HG03139 (cell line): Measurements from ENCODE around the gene HMCN1.

Experiments
- ATAC-seq: cut with Tn5 transposase; IDR thresholded peaks from one replicate; pipeline ENCODE4 v1.9.1; 2021; ENCODE audit not compliant: unreplicated experiment

HMCN1 gene

GRCh38 chr1:185895208-185895900 lies 161.2 kb downstream of the HMCN1 start:
- ATAC-seq = no peak

GRCh38 chr1:185896863-185897262 lies 162.7 kb downstream of the HMCN1 start:
- ATAC-seq = no peak

DNA sequence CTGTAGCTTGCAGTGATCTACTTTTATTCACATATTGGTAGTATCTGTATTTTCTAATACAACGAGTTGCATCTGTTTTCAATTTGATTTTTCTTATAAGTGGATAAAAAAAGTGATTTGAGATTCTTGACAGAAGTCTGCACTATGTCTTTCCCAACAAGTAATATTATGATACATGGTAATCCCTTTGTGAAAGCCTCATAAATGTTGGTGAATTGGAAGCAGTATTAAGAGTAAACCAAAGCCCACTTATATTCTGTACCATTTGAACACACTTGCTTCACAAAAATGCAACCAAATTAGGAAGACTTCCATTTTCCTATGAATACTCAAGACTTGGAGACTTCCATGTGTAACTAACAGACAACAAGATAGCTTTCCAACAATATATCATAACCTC lies 172.0 kb downstream of the HMCN1 start:
- no peak for ATAC-seq

DNA sequence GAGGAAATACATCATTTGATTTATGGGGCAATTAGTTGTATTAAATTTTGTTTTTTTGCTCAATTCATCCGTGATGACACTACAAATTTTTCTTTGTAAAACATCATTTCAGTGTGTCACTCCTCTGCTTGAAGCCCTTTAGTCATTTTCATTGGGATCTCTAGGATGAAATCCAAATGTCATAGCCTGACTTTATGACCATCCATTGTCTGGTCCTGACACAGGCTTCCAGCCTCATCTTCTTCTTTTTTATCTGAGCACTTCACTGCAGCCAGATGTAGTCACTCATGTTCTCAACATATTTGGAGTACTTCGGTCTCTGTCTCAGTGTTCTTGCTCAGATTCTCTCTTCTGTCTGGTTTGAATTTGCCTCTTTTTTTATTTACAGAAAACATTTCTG lies 173.1 kb downstream of the HMCN1 start:
- no peak for ATAC-seq

DNA sequence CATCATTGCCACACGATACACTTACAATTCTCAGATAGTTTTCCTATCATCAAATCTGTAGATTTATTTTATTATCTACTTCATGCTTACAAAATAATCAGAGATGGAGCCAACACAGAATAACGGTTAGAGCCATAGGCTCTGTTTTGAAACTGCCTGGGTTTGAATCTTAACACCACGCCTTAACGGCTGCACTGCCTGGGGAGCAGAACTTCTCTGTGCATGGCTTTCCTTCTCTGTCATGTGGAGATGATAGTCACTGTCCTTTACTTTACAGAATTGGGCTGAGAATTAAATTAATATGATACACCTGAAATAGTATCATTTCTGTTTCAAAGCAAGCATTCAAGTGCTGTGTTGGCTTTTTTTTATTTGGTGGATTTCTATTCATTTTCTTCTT lies 177.8 kb downstream of the HMCN1 start:
- ATAC-seq = no peak

DNA sequence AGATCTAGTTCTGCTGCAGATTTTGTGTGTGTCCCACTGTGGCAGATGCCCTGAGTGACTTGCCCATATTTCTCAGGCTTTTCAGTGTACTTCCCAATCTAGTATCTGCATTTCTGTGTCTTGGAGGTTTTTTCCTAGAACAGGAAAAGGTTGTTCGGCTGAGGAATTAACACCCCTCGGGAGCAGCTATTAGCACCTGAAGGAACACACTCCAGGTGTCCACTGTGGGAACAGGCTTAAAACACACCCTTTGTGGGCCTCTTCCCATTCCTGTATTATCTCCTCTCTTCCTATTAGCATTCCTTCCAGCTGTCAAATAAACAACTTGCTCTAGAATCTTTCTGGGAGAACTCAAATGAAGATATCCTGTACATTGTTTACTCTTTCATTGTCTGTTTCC lies 178.3 kb downstream of the HMCN1 start:
- ATAC-seq = no peak

DNA sequence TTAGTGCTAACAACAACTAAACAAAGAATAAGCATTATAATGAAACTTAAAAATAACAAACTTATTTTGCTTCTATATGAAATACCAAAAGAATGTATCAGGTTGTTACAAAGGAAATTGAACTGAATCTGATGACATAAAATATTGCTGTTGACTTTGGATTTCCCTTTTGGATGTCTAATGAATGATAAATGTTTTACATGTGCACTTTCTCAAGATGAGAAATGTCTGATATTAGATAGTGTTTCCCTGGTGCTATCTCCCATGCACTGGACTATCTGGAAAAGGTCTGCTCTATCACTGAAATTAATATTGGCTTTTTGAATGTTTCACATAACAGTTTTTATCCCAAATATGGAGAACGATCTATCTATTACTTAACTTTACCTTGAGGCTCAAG lies 179.9 kb downstream of the HMCN1 start:
- ATAC-seq = no peak

DNA sequence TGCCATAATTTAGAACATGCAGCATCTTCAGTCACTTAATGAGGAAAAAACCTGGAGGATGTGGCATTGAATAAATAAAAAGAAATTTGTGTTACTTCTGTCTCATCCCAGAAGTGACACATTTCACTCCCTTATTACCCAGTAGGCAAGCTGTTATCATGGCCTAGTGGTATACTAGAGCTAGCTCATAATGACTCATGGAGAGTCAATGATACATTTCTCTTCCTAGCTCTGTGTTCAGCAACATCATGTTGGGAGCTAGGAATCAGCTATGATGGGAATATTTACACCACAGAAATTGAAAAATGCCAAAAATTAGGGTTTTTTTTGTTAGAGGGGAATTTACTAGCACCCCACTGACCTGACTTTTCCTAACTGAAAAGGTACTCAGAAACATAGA lies 182.7 kb downstream of the HMCN1 start:
- ATAC-seq = no peak

- ATAC-seq = no peak
These were observed 183.5 kb downstream of the HMCN1 start for GRCh38 chr1:185917646-185918045.

DNA sequence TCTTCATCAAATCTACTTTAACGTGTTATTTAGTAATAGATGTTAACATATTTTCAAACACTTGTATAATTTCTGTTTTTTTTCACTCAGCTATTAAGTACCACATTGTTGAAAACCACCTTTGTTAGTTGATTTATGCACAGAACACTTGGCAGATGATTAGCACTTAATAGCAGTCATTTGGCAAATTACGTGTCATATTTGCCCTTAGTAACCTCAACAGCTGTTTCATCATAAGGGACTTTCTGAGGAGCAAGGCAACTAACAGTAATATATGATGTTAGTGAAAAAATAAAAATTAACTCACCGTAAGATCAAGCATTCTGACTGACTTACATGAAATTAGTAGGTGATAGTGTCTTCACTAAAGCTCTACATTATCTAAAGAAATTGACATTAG lies 186.4 kb downstream of the HMCN1 start:
- ATAC-seq = no peak

- ATAC-seq = no peak
These were observed 187.4 kb downstream of the HMCN1 start for GRCh38 chr1:185921636-185922035.

DNA sequence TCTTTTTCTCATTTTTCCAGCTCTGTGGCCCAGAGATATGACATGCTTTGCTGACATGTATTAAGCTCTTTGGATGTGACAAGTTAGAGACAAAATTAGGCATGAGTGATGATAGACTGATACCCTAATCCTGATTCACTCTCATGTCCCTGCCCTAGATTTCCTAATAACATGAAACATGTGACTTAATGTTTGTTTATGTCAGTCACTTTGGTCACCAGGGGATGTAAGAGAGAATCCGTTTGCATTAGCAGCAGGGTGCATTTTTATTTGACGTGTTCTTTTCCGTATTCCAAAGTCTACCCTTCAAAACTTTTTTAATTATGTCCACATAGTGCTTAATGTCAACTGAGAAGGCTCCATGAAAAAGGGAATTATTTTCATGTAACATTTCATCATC lies 192.4 kb downstream of the HMCN1 start:
- no peak for ATAC-seq

DNA sequence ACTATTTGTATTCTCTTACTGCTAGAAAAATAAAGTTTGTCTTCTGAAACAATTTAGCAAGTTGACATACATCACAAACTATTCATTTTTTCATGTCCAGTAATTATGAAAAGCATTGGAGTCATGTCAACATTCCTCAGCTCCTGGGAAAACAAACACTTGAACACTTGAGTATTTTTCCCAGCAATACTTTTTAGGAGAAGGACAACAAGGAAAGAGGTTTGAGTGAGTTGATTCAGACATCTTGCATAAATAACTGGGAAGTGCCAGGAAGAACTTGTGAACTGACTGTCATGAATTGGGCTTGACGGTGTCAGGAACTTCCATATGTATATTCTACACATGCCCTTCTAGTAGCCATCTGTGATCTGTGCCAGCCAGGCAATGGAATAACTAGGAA lies 195.6 kb downstream of the HMCN1 start:
- no peak for ATAC-seq

- no peak for ATAC-seq
These were observed 197.2 kb downstream of the HMCN1 start for GRCh38 chr1:185931438-185931837.

DNA sequence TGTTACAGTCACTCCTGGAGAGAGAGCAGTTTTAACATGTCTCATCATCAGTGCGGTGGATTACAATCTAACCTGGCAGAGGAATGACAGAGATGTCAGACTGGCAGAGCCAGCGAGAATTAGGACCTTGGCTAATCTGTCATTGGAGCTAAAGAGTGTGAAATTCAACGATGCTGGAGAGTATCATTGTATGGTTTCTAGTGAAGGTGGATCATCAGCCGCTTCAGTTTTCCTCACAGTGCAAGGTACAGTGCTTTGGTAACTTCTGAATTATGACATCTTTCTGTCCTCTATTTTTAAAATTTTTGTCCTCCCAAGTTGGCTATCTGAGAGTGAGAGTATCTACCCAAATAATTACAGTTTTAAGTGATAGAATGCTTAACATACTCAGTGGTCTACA lies 199.4 kb downstream of the HMCN1 start:
- ATAC-seq = no peak

- ATAC-seq = no peak
These were observed 200.4 kb downstream of the HMCN1 start for GRCh38 chr1:185934476-185935189.

DNA sequence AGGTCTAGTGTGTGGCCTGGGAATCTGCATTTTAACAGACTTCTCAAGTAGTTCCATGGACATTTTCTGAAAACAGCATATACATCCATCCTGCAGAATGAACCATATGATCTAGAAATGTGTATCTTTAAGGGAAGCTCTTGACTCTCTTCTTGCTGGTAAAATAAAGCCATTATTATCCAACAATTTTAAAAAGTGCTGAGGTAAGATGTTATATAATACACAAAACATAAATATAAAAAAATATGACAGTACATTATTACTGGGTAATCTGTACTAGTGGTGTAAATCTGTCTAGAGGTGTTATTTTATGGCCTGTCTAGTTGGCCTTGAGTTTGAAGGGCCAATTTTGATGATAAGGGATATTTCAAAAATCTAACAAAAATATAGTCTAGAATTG lies 201.2 kb downstream of the HMCN1 start:
- ATAC-seq = no peak

DNA sequence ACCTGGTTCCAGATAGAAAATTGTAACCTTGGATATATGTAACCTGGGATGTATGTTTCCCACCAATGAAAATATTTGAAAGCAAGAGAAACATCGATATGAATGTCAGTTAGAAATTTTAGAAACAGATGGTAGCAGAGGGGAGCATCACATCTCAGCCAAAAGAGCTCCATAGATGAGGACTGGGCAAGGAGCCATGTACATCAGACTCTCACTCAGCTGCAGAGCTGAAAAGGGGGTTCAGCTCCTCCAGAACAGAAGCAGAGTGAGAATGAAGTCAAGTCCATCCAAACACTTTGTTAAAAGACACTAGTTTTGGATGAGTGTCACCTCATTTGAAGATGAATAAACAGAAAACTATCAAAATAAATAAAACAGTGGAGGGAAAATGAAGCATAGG lies 202.4 kb downstream of the HMCN1 start:
- ATAC-seq = no peak

DNA sequence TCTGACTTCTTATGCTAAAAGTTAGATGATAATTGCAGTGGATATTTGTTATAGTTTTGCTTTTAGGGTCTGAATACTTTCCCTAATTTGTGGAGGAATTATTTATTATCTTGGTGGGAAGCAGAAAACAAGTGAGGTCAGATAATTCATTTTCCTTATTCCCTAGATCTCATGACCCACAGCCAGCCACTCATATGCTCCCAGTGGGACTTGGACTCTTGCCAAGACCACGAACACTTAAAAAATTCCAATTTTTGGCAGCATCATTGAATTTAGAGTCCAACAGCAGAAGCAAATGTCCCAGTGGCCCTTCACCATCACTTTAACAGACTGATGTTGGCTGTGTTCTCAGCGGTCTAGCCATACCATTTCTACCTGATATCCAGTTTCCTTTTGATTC lies 204.2 kb downstream of the HMCN1 start:
- no peak for ATAC-seq

DNA sequence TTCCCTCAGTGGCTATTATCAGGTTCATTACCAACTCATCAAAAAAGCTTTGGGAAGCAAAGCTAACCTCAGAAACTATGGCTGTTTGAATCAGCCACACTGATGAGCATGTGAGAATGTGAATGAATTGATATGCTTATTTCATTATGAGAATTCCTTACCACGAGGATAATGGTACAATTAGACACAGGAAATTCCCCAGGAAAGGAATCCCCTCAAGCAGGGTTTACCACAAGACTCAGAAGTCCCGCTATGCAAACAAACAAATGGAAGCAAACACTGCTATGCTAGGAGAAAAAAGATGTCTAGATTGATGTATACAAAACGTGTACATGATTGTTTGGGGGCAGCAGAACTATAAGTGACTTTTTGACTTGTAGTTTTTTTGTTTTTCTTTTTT lies 205.0 kb downstream of the HMCN1 start:
- ATAC-seq = no peak

- ATAC-seq = no peak
These were observed 208.8 kb downstream of the HMCN1 start for GRCh38 chr1:185942961-185943360.

GRCh38 chr1:185956881-185957280 lies 222.7 kb downstream of the HMCN1 start:
- no peak for ATAC-seq
